Adrenal gland (tissue), 12 donors: ENCODE data around the gene NDUFS6. TPM values are rescaled to one million over a fixed set of nuclear protein-coding genes. Genes with fewer than 3 reads are reported as not detected.
A peak's percentile ranks its signal among the peaks of the same experiment; 100 is the strongest.

Source experiments
- DNase-seq, 7 donors: peaks; one replicate each; pipeline ENCODE4 v3.0.0-alpha.2; 2019 to 2020
- H3K27ac ChIP-seq, 5 donors: fragments of 200-600 bp; sonication (generic) in 4 of 5; 1 replicate in 3 of 5; 2 replicates in 2 of 5; pipeline versions ENCODE4 v1.5.1 to v1.8.0; 2016 to 2020; ENCODE audit warnings: mild to moderate bottlenecking in 1 of 5
- H3K27me3 ChIP-seq: fragments of 200-600 bp; 2 replicates; pipeline ENCODE4 v1.8.0; 2021
- H3K36me3 ChIP-seq, 2 donors: fragments of 200-600 bp; replicated peaks in 1 of 2; 1 replicate in 1 of 2; 2 replicates in 1 of 2; pipeline versions ENCODE4 v1.5.1 to v1.8.0; 2018 to 2022
- H3K4me1 ChIP-seq, 2 donors: fragments of 200-600 bp; replicated peaks in 1 of 2; 1 replicate in 1 of 2; 2 replicates in 1 of 2; pipeline versions ENCODE4 v1.5.1 to v1.8.0; 2018 to 2021
- H3K4me3 ChIP-seq, 4 donors: fragments of 200-600 bp; sonication (generic) in 3 of 4; one replicate each; pipeline ENCODE4 v1.5.1; 2016 to 2018
- H3K9me3 ChIP-seq, 3 donors: fragments of 200-600 bp; sonication (generic) in 1 of 3; replicated peaks in 1 of 3; 1 replicate in 2 of 3; 2 replicates in 1 of 3; pipeline versions ENCODE4 v1.5.1 to v1.8.0; 2016 to 2021
- POLR2A ChIP-seq, 2 donors: fragments of 450-650 bp; IDR thresholded peaks; one replicate each; pipeline ENCODE4 v1.6.1; 2017; ENCODE audit warnings: antibody characterized with exemption in 2 of 2, mild to moderate bottlenecking in 2 of 2, moderate library complexity in 1 of 2
- WGBS, 4 donors: extraction: QIAGEN DNeasy Blood & Tissue Kit in 2 of 4; methylation state at CpG; one replicate each; pipeline versions ENCODE4 v1.1.5 to v1.1.7; 2013 to 2017; 5-methylcytosine and 5-hydroxymethylcytosine counted together
- intact Hi-C, 2 donors: fragments of 100-400 bp; cut with DNase I; formaldehyde crosslinking; loops; one replicate each; pipeline versions ENCODE4 v1.14.1 to v1.15.0; 2022 to 2023
- polyA plus RNA-seq, 3 donors: library from polyadenylated mRNA; stranded (reverse); fragments of 200-250 nt in 2 of 3; fragments of 350-450 nt in 1 of 3; fragmentation: Illumina TruSeq in 1 of 3; extraction: RNeasy Lipid Tissue Mini Kit (QIAGEN cat#74804) in 1 of 3; gene quantifications; one replicate each; pipeline ENCODE4 v1.2.3, GENCODE V29; 2013 to 2014
- total RNA-seq, 9 donors: library from RNA; depleted of rRNA in 4 of 9; stranded (reverse); fragments of >200 nt in 4 of 9; fragments of 120-200 nt in 1 of 9; fragmentation: NEBNext Ultra II Directional in 1 of 9; extraction: Animal tissue kit (Norgen Biotek cat#: 25700) in 1 of 9; gene quantifications; one replicate each; pipeline versions ENCODE4 v1.1.0 to v1.2.4, GENCODE V29; 2013 to 2023
- TF ChIP-seq, protein P1 (sequence below), 6 experiments: fragments of 450-650 bp in 4 of 6; fragments of 200-600 bp in 2 of 6; sonication (generic) in 1 of 6; IDR thresholded peaks; 1 replicate in 5 of 6; 2 replicates in 1 of 6; pipeline versions ENCODE4 v1.5.1 to v1.8.0; 2016 to 2021; ENCODE audit warnings: antibody characterized with exemption in 6 of 6, mild to moderate bottlenecking in 2 of 6, moderate library complexity in 1 of 6
- donor health status: healthy with polysubstance abuse.
- donor health status: Bipolar disorder and iron deficiency.
- donor health status: DM: yes; HTN: yes; CAD: no.
- donor health status: DM: no; HTN: no; CAD: no.
- donor health status: DM: no; HTN: no; CAD: no.
- donor health status: DM: yes; HTN: yes; CAD: no.

Gene NDUFS6
- total and polyA plus RNA-seq, 12 donors: 23.3 to 75.8 (median 37.9) TPM

DNA sequence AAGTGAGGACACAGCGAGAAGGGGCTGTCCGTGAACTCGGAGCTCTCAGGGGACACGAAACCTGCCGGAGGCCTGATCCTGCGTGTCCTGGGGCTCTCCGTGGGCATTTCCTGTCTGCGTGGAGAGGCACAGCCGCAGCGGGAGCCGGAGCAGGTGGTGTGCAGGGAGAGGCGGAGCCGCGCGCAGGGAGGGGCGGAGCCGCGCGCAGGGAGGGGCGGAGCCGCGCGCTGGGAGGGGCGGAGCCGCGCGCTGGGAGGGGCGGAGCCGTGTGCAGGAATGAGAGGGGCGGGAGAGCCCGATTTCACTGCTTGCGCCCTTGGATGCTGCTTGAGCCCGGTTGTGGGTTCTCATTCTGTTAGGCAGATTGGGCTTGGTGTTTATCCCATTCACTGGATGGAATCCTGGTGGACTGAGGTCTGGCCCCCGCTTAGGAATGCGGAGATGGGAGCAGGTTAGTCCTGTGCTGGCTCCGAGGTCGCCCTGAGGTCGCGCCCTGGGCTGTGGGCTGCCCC lies 26.7 kb downstream of the NDUFS6 start:
- no peaks in the 10 kb centered on the region for H3K27me3 ChIP-seq
- 38 to 70% (median 44%) methylated on average over 27 to 39 of the region's 39 CpGs for WGBS, 4 donors
- no peaks in the 10 kb centered on the region for H3K4me1 ChIP-seq
- peak in 2 of 7 donors; percentile 14 to 36 for DNase-seq
- H3K36me3 ChIP-seq: no peaks in the 10 kb centered on the region
- no peaks in the 10 kb centered on the region for H3K9me3 ChIP-seq
- intact Hi-C loops: no loop called here
- H3K4me3 ChIP-seq: no peak overlapping the region
- TF ChIP-seq POLR2A (IDR thresholded peaks at IDR 0.05): no peak
- TF ChIP-seq, protein P1, sequence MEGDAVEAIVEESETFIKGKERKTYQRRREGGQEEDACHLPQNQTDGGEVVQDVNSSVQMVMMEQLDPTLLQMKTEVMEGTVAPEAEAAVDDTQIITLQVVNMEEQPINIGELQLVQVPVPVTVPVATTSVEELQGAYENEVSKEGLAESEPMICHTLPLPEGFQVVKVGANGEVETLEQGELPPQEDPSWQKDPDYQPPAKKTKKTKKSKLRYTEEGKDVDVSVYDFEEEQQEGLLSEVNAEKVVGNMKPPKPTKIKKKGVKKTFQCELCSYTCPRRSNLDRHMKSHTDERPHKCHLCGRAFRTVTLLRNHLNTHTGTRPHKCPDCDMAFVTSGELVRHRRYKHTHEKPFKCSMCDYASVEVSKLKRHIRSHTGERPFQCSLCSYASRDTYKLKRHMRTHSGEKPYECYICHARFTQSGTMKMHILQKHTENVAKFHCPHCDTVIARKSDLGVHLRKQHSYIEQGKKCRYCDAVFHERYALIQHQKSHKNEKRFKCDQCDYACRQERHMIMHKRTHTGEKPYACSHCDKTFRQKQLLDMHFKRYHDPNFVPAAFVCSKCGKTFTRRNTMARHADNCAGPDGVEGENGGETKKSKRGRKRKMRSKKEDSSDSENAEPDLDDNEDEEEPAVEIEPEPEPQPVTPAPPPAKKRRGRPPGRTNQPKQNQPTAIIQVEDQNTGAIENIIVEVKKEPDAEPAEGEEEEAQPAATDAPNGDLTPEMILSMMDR (IDR thresholded peaks at IDR 0.05): no peak
- H3K27ac ChIP-seq: no peak overlapping the region

DNA sequence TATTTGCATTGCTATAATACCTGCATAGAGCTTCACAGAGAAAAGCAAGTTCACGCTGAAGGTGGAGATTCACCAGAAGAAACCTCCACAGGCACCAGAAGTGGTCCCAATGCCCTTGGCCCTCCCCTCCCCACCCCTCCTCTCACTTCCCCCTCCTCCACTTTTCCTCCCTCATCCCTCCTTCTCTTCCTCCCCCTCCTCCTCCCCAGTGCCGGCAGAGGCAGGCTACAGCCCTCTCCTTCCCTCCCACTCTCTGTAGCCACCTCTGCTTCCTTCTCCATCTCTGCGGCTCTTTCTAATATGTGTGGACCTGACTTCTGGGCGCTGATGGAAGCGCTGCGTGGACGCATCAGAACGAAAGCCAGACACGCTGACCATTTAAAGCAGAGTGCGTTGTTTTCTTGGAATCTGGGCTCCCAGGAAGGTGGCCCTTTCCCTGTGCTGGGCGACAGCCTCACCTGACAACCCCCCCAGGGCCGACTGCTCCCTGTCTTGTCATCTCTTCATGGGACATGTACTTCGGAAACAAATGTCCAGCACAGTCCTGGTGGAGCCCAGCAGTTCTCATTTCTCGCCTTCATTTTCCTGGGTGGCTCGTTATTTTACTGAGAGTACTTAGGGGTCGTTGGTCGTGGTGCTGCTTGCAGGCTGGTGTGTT lies 29.5 kb downstream of the NDUFS6 start:
- Histone ChIP-seq H3K27me3 (no peaks in the 10 kb centered on the region), H3K36me3 (no peaks in the 10 kb centered on the region), H3K27ac (no peak overlapping the region), H3K4me3 (no peak overlapping the region), H3K4me1 (no peaks in the 10 kb centered on the region), H3K9me3 (no peaks in the 10 kb centered on the region)
- WGBS, 4 donors: 80 to 84% (median 81%) methylated on average over 17 of the region's 17 CpGs
- TF ChIP-seq, protein P1 (IDR thresholded peaks at IDR 0.05): no peak
- no peak for TF ChIP-seq POLR2A (IDR thresholded peaks at IDR 0.05)
- intact Hi-C loops: no loop called here
- no peak for DNase-seq

DNA sequence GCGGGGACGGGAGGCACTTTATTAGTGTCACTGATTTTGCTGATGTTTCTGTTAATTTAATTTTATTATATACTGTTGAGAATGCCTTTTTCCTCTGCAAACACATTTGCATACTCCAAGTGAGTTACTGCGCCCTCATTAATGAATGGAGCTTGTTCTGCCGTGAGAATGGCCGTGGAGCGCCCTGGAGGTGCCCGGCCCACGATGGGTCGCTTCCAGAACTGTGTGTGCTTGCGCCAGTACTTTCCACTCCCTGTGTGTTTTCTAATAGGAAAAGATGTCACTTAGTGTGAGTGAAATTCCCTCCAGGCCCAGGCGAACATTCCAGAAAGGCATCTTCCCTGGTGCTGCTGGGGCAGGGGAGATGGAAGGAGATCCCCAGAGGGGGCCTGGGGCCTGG lies 30.1 kb downstream of the NDUFS6 start:
- intact Hi-C loops: no loop called here
- no peak for TF ChIP-seq POLR2A (IDR thresholded peaks at IDR 0.05)
- TF ChIP-seq, protein P1 (IDR thresholded peaks at IDR 0.05): no peak
- Histone ChIP-seq H3K9me3 (no peaks in the 10 kb centered on the region), H3K27ac (no peak overlapping the region), H3K27me3 (no peaks in the 10 kb centered on the region), H3K36me3 (no peaks in the 10 kb centered on the region), H3K4me1 (peaks cover 0 to under 1% of the 10 kb centered on the region in 2 donors), H3K4me3 (no peak overlapping the region)
- DNase-seq: no peak
- WGBS, 4 donors: 86 to 90% (median 89%) methylated on average over 10 to 11 of the region's 11 CpGs

DNA sequence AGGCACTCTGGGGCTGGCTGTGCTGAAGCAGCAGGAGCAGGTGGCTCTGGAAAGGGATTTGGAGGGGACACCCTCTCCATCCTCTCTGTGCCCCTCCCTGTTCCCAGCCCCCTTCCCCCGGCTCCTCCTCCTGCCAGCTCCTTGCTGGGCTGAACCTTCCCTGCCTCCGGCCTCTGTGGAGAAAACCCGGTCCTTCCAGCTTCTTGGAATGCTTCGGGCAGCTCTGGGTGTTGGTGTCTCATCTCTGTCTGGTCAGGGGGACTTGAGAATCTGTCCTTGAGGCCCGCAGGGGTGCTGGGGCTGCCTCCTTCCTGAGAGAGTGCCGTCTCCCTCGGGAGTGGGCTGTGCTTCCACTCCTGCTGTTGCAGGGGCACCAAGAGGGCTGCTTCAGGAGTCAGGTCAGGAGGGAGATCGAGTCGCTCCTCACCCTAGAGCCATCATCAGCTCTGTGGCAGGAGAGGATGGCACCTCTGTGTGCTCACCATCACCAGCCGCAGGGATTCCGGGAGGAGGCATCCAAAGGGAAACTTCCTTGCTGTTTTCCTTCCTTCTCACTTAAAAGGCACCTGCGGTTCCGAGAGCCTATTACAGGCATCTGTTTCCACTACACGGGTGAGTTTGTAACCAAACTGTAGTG lies 30.6 kb downstream of the NDUFS6 start:
- WGBS, 4 donors: 52 to 73% (median 64%) methylated on average over 5 to 14 of the region's 14 CpGs
- intact Hi-C loops: no loop called here
- Histone ChIP-seq H3K4me1 (peaks cover 0 to 4% of the 10 kb centered on the region in 2 donors), H3K27me3 (no peaks in the 10 kb centered on the region), H3K36me3 (no peaks in the 10 kb centered on the region), H3K9me3 (no peaks in the 10 kb centered on the region), H3K27ac (no peak overlapping the region), H3K4me3 (no peak overlapping the region)
- no peak for TF ChIP-seq POLR2A (IDR thresholded peaks at IDR 0.05)
- TF ChIP-seq, protein P1 (IDR thresholded peaks at IDR 0.05): no peak
- DNase-seq: no peak
